ENCODE data around the gene DAPP1.
A peak's percentile ranks its signal among the peaks of the same experiment; 100 is the strongest.

The DAPP1 gene

DNA sequence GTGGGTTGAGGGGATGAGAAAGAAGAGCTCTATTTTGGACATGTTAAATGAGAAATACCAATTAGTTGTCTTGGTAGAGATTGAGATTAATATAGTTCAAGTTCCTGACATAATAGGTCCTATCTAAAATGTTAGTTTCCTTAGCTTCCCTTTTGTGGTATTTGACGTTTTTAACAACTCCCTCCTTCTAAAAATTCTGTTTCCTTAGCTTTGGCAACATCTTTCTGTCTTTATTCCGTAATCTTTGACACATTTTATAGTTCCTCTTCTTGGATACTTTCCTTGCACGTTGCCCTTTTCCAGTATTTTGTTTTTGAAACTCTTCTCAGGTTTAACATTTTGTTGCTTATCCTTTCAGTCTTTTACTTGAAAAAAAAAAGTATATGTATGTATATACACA lies 40.7 kb downstream of the DAPP1 start:
- DNase-seq = no peak

- DNase-seq = no peak
Observed at GRCh38 chr4:99859618-99860017, 43.0 kb downstream of the DAPP1 start.

GRCh38 chr4:99860521-99860920 lies 43.9 kb downstream of the DAPP1 start:
- DNase-seq = no peak

DNA sequence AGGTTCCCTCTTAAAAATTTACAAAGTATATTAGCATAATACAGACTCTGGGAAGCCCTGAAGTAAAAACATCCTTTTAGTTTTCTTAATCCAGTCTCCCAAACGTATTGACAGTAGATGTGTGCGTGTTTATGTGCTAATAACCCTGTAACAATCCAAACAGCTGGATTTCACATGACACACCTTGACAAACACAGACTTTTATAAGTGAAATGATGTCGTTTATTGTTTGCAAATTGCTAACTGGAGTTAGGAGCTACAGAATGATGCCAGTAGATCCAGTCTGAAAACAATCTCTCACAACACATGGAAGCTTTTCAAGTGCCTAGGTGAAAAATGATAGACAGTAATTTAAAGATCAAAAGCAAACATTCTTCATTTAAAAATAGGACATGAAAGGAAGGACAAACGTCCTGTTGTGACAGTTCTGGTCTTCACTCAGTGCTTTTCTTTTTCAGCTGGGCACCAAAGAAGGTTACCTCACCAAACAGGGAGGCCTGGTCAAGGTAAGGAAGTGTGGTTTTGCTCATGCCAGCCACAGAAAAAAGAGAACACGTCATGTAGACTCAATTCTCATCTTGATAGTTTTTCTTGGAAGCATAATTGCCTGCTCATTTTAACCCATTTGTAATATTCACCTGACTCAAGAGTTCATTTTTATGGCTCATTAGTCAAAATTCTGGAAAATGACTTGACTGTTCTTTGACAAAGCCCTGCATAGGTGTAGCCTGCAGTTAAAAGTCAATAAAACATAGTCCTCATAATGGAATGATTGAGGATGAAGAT lies 44.7 kb downstream of the DAPP1 start:
- DNase-seq = no peak

DNA sequence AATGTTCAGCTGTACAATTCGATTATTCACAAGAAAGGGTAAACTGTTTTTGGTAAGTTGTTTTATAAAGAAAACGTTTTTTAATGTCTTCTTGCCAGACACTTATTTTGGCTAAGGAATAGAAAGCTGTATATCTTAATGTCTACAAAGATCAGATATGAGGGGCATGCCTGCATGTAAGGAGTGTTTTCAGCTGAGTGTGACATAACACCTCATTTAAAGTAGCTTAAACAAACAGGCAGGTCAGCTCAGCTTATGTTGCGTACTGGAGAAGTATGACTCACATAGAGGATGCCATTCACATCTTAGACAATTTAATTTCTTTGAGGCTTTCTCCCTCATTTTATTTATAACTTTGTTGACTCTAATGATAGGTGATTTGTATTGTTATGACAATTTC lies 47.2 kb downstream of the DAPP1 start:
- DNase-seq = no peak

- no peak for DNase-seq
Observed at GRCh38 chr4:99868126-99868596, 51.5 kb downstream of the DAPP1 start.

GRCh38 chr4:99872570-99872969 lies 55.9 kb downstream of the DAPP1 start:
- DNase-seq = no peak

DNA sequence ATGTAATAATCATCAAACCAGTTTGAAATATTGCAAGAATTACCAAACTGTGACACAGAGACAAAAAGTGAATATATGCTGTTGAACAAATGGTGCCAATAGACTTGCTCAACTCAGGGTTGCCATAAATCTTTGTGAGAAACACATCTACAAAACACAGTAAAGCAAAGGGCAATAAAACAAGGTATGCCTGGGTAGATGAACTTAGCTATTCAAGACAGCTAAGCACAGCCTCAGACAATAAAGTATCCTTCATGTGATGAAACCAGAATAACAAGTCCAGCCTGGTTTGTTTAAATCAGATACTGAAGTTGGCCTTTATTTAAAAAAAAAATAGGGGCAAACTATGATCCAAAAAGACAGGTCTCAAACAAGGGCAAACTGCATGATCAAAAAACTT lies 58.4 kb downstream of the DAPP1 start:
- DNase-seq = no peak

GRCh38 chr4:99876946-99877345 lies 60.3 kb downstream of the DAPP1 start:
- DNase-seq = no peak

DNA sequence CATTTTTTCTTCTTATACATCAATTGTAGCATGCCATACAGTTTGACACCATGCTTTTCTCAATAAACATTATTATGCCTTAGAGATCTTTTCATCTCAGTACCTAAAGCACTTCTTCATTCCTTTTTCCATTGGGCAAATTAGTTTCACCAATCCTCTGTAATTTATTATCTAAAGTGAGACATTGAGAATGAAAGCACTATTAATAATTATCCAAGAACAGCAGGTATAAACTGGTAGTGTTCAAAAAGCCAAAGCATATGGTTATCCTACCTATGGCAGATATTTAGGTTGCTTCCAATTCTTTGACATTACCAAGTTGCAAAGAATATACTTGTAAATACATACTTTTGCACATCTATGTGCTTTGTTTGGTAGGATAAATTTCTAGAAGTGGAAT lies 62.0 kb downstream of the DAPP1 start:
- no peak for DNase-seq

DNA sequence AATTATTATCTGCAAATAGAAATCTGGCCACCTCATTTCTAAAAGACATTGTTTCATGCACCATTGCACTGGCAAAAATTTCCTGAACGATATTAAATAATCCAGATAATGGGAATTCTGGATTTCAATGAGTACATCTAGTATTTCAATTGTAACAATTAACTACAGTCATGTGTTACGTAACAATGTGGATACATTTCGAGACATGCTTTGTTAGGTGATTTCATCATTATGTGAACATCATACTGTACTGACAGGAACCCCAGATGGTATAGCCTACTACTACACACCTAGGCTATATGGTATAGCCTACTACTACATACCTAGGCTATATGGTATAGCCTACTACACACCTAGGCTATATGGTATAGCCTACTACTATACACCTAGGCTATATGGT lies 62.8 kb downstream of the DAPP1 start:
- DNase-seq = no peak

GRCh38 chr4:99885063-99885664 lies 68.5 kb downstream of the DAPP1 start:
- DNase-seq = no peak

GRCh38 chr4:99885687-99886086 lies 69.1 kb downstream of the DAPP1 start:
- no peak for DNase-seq

DNA sequence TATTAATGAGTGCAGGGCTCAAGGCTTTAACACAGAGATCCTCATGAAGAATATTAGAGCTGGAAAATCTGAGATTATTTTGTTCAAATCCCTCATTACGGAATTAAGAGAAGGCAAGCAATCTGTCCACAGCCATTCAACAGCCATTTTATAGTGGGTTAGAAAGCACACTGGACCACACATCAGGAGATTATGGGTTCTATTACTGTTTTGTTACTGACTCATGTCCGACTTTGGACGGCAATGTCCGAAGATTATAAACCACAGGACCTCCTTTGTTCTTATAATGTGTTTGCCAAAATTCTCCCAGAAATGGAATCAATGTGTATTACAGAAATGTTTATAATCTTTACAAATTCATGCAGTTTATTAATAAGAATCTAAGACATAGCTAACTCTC lies 69.5 kb downstream of the DAPP1 start:
- no peak for DNase-seq

GRCh38 chr4:99887837-99888236 lies 71.2 kb downstream of the DAPP1 start:
- DNase-seq = no peak

DNA sequence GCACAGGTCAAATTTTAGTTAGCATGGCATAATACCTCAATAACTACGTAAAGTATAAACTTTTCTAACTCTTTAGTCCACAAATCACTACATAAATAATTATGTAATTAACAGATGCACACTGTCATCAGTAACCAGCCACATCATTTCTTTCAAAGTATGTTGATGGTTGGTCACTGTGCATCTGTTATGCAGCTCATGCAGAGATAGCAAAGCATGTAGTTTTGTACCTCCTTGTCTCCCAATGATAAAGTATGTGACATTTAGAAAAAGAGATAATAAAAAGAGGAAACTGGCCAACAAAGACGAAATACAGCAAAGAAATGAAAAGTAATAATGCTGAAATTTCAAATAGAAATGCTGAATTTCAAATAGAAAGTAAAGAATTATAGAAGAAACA lies 74.7 kb downstream of the DAPP1 start:
- no peak for DNase-seq

DNA sequence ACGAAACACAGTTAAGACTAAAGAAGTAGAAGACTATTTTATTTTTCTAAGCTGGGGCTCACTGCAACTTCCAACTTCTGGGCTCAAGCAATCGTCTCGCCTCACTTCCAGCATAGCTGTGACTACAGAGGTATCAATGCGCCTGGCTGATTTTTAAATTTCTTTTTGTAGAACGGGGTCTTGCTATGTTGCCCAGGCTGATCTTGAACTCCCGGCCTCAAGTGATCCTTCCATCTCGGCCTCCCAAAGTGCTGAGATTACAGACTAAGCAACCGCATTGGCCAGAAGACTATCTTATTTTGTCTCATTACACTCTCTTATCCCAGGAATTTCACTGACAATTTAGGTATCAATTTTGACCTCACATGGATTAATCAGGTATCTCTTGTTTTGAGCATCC lies 76.4 kb downstream of the DAPP1 start:
- DNase-seq = no peak

DNA sequence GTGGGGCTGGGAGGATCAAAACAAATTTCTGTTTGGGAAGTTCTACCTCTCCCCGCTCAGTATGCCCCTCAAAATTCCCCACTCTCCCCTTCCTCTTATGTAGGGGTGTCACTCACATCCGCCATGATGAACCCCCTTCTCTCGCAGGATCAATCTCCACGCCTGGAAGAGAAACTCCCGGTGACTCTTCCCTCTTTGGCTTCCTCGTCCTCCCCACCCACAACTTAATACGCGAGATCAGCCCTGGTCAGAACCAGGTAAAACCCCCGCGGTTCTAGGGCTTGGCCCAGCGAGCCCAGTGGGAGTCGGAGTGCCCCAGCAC lies 77.2 kb downstream of the DAPP1 start:
- DNase-seq = no peak

DNA sequence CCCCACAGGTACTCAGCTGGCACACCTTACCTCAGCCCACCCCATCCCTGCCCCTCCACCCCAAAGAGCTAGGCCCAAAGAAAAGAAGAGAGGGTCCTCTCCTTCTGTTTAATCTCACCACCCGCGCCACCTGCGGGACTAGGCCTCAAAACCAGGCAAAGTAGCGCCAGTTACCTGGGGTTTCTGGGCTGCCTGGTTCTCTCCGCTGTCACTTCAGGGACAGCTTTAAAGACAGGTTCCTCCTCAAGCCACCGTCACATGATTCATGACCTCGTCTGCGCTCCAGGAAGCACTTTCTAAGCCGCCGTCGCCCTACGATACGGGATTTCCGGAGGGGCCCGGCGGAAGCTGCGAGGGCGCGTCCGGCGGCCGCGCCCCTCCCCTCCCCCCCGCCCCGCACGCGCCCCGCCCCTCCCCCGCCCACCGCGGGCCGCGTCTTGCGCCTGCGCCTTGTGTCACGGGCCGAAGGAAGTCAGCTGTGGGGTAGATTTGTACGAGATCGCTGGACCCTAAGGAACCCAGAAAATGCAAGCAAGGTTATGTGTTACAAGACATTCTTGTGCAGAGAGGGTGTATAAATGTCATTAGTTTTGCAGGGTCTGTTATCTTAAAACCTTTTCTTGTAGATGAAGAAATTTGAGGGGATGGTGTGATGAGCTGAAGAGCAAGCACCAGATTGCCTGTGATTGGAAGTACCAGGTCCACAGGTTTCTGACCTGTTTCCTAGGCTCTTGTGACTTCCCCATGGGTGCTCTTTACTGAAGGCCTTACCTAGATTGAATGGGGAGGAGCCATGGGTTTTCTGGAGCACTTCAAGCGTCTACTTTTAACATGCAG lies 77.8 kb downstream of the DAPP1 start, which contains the start of gene LAMTOR3:
Gene LAMTOR3, minus strand, starts transcription at position 267 of the 837 bp plus-strand sequence. CDS start 464 bp downstream, outside the sequence.
- peak; percentile 69 to 84 (median 79) for DNase-seq

DNA sequence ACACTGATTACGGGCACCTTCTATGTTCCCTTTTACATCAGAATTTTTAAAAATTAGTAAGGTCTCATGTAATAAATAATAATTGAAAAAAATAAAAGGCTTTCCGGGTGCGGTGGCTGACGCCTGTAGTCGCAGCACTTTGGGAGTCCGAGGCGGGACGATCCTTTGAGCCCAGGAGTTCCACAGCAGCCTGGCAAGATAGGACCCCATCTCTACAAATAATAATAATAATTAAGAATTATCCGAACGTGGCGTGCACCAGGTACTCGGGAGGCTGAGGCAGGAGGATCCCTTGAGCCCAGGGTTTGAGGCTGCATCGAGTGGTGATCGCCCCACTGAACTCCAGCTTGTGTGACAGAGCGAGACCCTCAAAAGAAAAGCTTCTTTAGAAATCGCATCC lies 78.4 kb downstream of the DAPP1 start:
- DNase-seq = no peak

GRCh38 chr4:99915449-99915848 lies 98.8 kb downstream of the DAPP1 start:
- no peak for DNase-seq

GRCh38 chr4:99917575-99917974 lies 100.9 kb downstream of the DAPP1 start:
- DNase-seq = no peak

DNA sequence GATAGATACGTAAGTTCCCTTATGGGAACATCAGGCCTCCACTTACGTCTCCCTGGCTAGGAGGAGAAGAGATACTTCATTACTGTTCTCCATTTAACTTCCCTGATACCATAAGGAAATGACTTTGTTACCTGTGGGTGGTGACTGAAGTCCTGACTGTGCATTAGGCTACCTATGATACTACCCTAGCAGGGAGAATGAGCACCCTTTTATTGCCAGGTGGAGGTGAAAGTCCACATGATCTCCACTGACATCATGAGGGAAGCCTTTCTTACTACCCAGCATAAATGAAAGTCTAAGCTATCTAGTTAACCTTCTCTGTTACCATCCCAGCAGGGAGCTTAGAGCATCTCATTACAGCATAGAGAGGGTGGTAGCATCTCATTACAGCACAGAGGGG lies 102.0 kb downstream of the DAPP1 start:
- DNase-seq = no peak

Measured in activated naive CD4-positive, alpha-beta T cell (primary cell).